ENCODE measurements around the gene MICAL2.

MICAL2 gene

DNA sequence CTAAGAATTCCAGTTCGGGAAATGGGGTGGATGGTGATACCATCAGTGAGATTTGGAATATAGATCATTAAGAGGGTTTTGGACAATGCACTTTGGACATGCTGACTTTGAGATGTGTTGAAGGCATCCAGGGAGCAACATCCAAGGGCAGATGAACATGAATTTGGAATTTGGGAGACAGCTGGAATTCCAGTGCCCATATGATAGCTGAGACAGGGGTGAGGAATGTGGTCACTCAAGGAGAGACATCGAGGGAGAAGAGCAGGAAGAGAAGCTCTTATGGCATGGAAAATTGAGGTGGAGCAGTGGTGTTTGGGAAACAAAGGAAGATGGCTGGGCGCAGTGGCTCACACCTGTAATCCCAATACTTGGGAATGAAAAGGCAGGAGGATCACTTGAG is 11.8 kb upstream of the MICAL2 start:
- peaks cover 2% of the 10 kb centered on the region for H3K9me3 ChIP-seq (ENCODE audit: insufficient read depth, low read depth, low read length)
- peaks cover 1% of the 10 kb centered on the region for H3K79me1 ChIP-seq (ENCODE audit: low read length)
- no peak overlapping the region for H2BK120ac ChIP-seq (ENCODE audit: insufficient read depth, low read length, poor library complexity)
- no peak overlapping the region for H3K14ac ChIP-seq (ENCODE audit: low read length)
- no peak overlapping the region for H3K9ac ChIP-seq (ENCODE audit: low read length)
- H3K4ac ChIP-seq (ENCODE audit: low read depth, low read length) = no peak overlapping the region
- no peaks in the 10 kb centered on the region for H3K79me2 ChIP-seq (ENCODE audit: control insufficient read depth, insufficient read depth, low read length, poor library complexity)
- no peak overlapping the region for H2AFZ ChIP-seq (ENCODE audit: insufficient read depth, low read length, poor library complexity)
- peaks cover 0 to 3% of the 10 kb centered on the region in 2 experiments for H3K4me1 ChIP-seq (ENCODE audit: control insufficient read depth in 1 of 2, insufficient read depth in 2 of 2, low read length in 2 of 2)
- H3K23ac ChIP-seq (ENCODE audit: low read length) = no peak overlapping the region
- no peaks in the 10 kb centered on the region for H3K36me3 ChIP-seq (ENCODE audit: control insufficient read depth in 1 of 2, insufficient read depth in 2 of 2, low read length in 2 of 2)
- no peak overlapping the region for H4K12ac ChIP-seq (ENCODE audit: low read depth, low read length)
- H3K18ac ChIP-seq (ENCODE audit: low read length) = no peak overlapping the region
- peak in 1 of 2 donors; percentile 61 for DNase-seq
- H3K27me3 ChIP-seq (ENCODE audit: insufficient read depth, low read length) = no peaks in the 10 kb centered on the region
- WGBS (ENCODE audit: extremely low coverage, insufficient coverage, insufficient read length) = no CpG with 5 or more reads among the region's 3 CpGs
- H3K4me3 ChIP-seq (ENCODE audit: low read depth, low read length) = no peak overlapping the region
- H3K27ac ChIP-seq (ENCODE audit: low read depth, low read length) = no peak overlapping the region
- H3K4me2 ChIP-seq (ENCODE audit: low read length) = no peak overlapping the region
- H2BK5ac ChIP-seq (ENCODE audit: low read depth, low read length, poor library complexity) = no peak overlapping the region
- H4K91ac ChIP-seq (ENCODE audit: low read depth, low read length) = no peak overlapping the region
- no peak overlapping the region for H2BK12ac ChIP-seq (ENCODE audit: low read length)
- no peak overlapping the region for H2AK5ac ChIP-seq (ENCODE audit: low read length)
- no peak overlapping the region for H4K8ac ChIP-seq (ENCODE audit: low read depth, low read length)

DNA sequence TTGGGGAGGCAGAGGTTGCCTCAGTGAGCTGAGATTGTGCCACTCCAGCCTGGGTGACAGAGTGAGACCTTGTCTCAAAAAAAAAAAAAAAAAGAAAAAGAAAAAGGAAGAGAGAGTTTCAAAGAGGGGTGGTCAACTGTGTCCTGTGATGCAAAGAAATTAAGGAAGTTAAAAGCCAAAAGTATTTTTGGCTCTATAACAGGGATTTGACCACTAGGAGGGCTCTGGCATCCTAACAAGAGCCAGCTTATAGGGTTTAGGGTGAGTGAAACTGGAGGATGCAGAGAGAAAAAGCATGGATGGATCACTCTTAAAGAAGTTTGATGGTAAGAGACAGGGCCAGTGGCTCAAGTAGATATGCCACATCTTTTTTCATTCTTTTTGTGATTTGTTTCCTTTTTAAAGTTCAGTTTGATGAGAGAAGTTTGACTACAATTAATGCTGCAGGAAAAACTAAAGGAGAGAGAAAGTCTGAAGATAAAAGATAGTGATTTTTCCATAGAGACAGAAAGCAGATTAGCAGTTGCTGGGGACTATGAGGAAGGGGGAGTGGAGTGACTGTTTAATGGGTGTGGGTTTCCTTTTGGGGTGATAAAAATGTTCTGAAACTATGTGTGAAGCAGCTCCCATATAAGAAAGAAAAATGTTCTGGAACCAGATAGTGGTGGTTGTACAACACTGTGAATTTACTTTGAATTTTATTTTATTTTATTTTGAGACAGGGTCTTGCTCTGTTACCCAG is 11.1 kb upstream of the MICAL2 start:
- peaks cover 1% of the 10 kb centered on the region for H3K79me1 ChIP-seq (ENCODE audit: low read length)
- no peak overlapping the region for H3K27ac ChIP-seq (ENCODE audit: low read depth, low read length)
- no peak overlapping the region for H3K4me2 ChIP-seq (ENCODE audit: low read length)
- no peak overlapping the region for H2BK5ac ChIP-seq (ENCODE audit: low read depth, low read length, poor library complexity)
- H2AFZ ChIP-seq (ENCODE audit: insufficient read depth, low read length, poor library complexity) = no peak overlapping the region
- H4K8ac ChIP-seq (ENCODE audit: low read depth, low read length) = no peak overlapping the region
- no peak overlapping the region for H3K23ac ChIP-seq (ENCODE audit: low read length)
- H4K12ac ChIP-seq (ENCODE audit: low read depth, low read length) = no peak overlapping the region
- H3K4ac ChIP-seq (ENCODE audit: low read depth, low read length) = no peak overlapping the region
- H2BK120ac ChIP-seq (ENCODE audit: insufficient read depth, low read length, poor library complexity) = no peak overlapping the region
- peaks cover 0 to 3% of the 10 kb centered on the region in 2 experiments for H3K4me1 ChIP-seq (ENCODE audit: control insufficient read depth in 1 of 2, insufficient read depth in 2 of 2, low read length in 2 of 2)
- no peaks in the 10 kb centered on the region for H3K79me2 ChIP-seq (ENCODE audit: control insufficient read depth, insufficient read depth, low read length, poor library complexity)
- no peaks in the 10 kb centered on the region for H3K27me3 ChIP-seq (ENCODE audit: insufficient read depth, low read length)
- no peak overlapping the region for H2BK12ac ChIP-seq (ENCODE audit: low read length)
- no peak overlapping the region for H3K14ac ChIP-seq (ENCODE audit: low read length)
- no peak overlapping the region for H4K91ac ChIP-seq (ENCODE audit: low read depth, low read length)
- no peak overlapping the region for H3K18ac ChIP-seq (ENCODE audit: low read length)
- no peak for DNase-seq
- H3K36me3 ChIP-seq (ENCODE audit: control insufficient read depth in 1 of 2, insufficient read depth in 2 of 2, low read length in 2 of 2) = no peaks in the 10 kb centered on the region
- no peak overlapping the region for H2AK5ac ChIP-seq (ENCODE audit: low read length)
- H3K9ac ChIP-seq (ENCODE audit: low read length) = no peak overlapping the region
- no peak overlapping the region for H3K4me3 ChIP-seq (ENCODE audit: low read depth, low read length)
- peaks cover 2% of the 10 kb centered on the region for H3K9me3 ChIP-seq (ENCODE audit: insufficient read depth, low read depth, low read length)

DNA sequence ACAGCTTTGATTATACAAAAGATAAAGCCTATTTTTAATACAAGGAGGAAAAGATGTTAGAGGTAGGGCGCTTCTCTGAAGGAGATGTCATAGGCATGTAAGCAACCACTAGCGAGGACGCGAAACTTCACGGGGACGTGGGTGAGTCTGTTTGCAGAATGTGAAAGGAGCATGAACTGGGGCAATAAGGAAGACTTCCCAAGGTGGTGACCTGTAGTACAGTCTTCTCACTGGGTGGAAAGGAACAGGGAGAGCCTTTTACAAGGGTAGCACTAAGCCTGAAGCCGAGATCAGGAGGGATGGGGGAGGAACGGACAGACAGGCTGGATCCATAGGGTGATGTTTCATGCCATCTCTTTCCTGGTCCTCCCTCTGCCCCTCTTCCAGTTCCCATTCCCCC is 10.0 kb upstream of the MICAL2 start:
- no CpG with 5 or more reads among the region's 8 CpGs for WGBS (ENCODE audit: extremely low coverage, insufficient coverage, insufficient read length)

DNA sequence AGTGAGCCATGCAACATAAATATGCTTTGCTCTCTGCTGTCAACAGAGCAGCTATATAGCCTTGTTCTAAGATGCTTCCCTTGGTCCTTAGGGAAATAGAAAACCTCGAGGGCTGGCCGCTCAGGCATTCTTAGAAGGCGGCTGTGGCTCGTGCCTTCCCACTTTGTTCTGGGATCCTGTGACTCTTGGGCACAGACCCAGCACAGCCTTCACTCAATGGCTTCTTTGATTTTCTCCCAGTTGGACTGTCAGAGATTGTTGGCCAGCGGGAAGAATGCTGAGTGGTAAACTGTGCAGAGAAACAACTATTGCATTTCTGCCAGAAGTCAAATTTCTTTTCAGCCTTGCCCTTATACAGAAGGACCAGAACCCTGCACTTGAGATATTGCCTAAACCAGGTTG is 9.5 kb upstream of the MICAL2 start:
- peak overlapping the region; percentile 19 for H3K14ac ChIP-seq (ENCODE audit: low read length)
- WGBS (ENCODE audit: extremely low coverage, insufficient coverage, insufficient read length) = no CpG with 5 or more reads among the region's 5 CpGs

More for the DNA sequence above, 10.0 kb upstream of the MICAL2 start:
- H4K12ac ChIP-seq (ENCODE audit: low read depth, low read length) = no peak overlapping the region
- H2AFZ ChIP-seq (ENCODE audit: insufficient read depth, low read length, poor library complexity) = no peak overlapping the region
- no peaks in the 10 kb centered on the region for H3K27me3 ChIP-seq (ENCODE audit: insufficient read depth, low read length)
- peaks cover 1% of the 10 kb centered on the region for H3K79me1 ChIP-seq (ENCODE audit: low read length)
- H3K4me2 ChIP-seq (ENCODE audit: low read length) = no peak overlapping the region
- no peak for DNase-seq
- no peaks in the 10 kb centered on the region for H3K36me3 ChIP-seq (ENCODE audit: control insufficient read depth in 1 of 2, insufficient read depth in 2 of 2, low read length in 2 of 2)
- H3K18ac ChIP-seq (ENCODE audit: low read length) = no peak overlapping the region
- H3K9ac ChIP-seq (ENCODE audit: low read length) = peak overlapping the region; percentile 29
- H3K23ac ChIP-seq (ENCODE audit: low read length) = peak overlapping the region; percentile 30
- H3K4ac ChIP-seq (ENCODE audit: low read depth, low read length) = no peak overlapping the region
- peaks cover 0 to 3% of the 10 kb centered on the region in 2 experiments for H3K4me1 ChIP-seq (ENCODE audit: control insufficient read depth in 1 of 2, insufficient read depth in 2 of 2, low read length in 2 of 2)
- H3K9me3 ChIP-seq (ENCODE audit: insufficient read depth, low read depth, low read length) = peaks cover 2% of the 10 kb centered on the region
- no peak overlapping the region for H4K91ac ChIP-seq (ENCODE audit: low read depth, low read length)
- no peak overlapping the region for H2AK5ac ChIP-seq (ENCODE audit: low read length)
- no peak overlapping the region for H2BK5ac ChIP-seq (ENCODE audit: low read depth, low read length, poor library complexity)
- no peak overlapping the region for H3K27ac ChIP-seq (ENCODE audit: low read depth, low read length)
- no peak overlapping the region for H2BK120ac ChIP-seq (ENCODE audit: insufficient read depth, low read length, poor library complexity)
- peak overlapping the region; percentile 34 for H3K4me3 ChIP-seq (ENCODE audit: low read depth, low read length)
- H3K14ac ChIP-seq (ENCODE audit: low read length) = peak overlapping the region; percentile 19
- no peak overlapping the region for H4K8ac ChIP-seq (ENCODE audit: low read depth, low read length)
- no peak overlapping the region for H2BK12ac ChIP-seq (ENCODE audit: low read length)
- no peaks in the 10 kb centered on the region for H3K79me2 ChIP-seq (ENCODE audit: control insufficient read depth, insufficient read depth, low read length, poor library complexity)

More for the DNA sequence above, 9.5 kb upstream of the MICAL2 start:
- Histone ChIP-seq H3K27me3 (ENCODE audit: insufficient read depth, low read length) (no peaks in the 10 kb centered on the region), H3K36me3 (ENCODE audit: control insufficient read depth in 1 of 2, insufficient read depth in 2 of 2, low read length in 2 of 2) (no peaks in the 10 kb centered on the region), H4K12ac (ENCODE audit: low read depth, low read length) (no peak overlapping the region), H2AFZ (ENCODE audit: insufficient read depth, low read length, poor library complexity) (no peak overlapping the region), H4K91ac (ENCODE audit: low read depth, low read length) (no peak overlapping the region), H4K8ac (ENCODE audit: low read depth, low read length) (no peak overlapping the region), H3K4ac (ENCODE audit: low read depth, low read length) (no peak overlapping the region), H2AK5ac (ENCODE audit: low read length) (no peak overlapping the region), H3K79me2 (ENCODE audit: control insufficient read depth, insufficient read depth, low read length, poor library complexity) (no peaks in the 10 kb centered on the region), H3K4me1 (ENCODE audit: control insufficient read depth in 1 of 2, insufficient read depth in 2 of 2, low read length in 2 of 2) (peaks cover 0 to 3% of the 10 kb centered on the region in 2 experiments), H3K4me2 (ENCODE audit: low read length) (no peak overlapping the region), H2BK12ac (ENCODE audit: low read length) (no peak overlapping the region), H3K23ac (ENCODE audit: low read length) (no peak overlapping the region), H2BK5ac (ENCODE audit: low read depth, low read length, poor library complexity) (no peak overlapping the region), H3K79me1 (ENCODE audit: low read length) (peaks cover 1% of the 10 kb centered on the region), H3K27ac (ENCODE audit: low read depth, low read length) (no peak overlapping the region), H3K4me3 (ENCODE audit: low read depth, low read length) (peak overlapping the region; percentile 34), H3K9ac (ENCODE audit: low read length) (no peak overlapping the region), H3K18ac (ENCODE audit: low read length) (no peak overlapping the region), H2BK120ac (ENCODE audit: insufficient read depth, low read length, poor library complexity) (no peak overlapping the region), H3K9me3 (ENCODE audit: insufficient read depth, low read depth, low read length) (peaks cover 2% of the 10 kb centered on the region)
- peak in 1 of 2 donors; percentile 63 for DNase-seq

Data from trophoblast cell (in vitro differentiated cells and primary cell).